SK-N-MC (cell line): ENCODE results near the gene EHD2.

Source experiments
- EZH2 ChIP-seq: fragments of 200-600 bp; sonication (generic); IDR thresholded peaks from one replicate; pipeline ENCODE4 v1.6.1; 2017; ENCODE audit warnings: antibody characterized with exemption
- FOXP2 ChIP-seq: optimal IDR thresholded peaks from 2 replicates; pipeline ENCODE3; 2011; ENCODE audit warnings: mild to moderate bottlenecking, moderate library complexity; ENCODE audit not compliant: insufficient read depth; ENCODE audit errors: extremely low read length, control extremely low read depth
- POLR2AphosphoS5 ChIP-seq: IDR thresholded peaks from 2 replicates; pipeline ENCODE4 v1.6.1; 2012; ENCODE audit warnings: mild to moderate bottlenecking, low read depth, low read length, borderline replicate concordance

- TF ChIP-seq EZH2 (no peak), POLR2AphosphoS5 (no peak), FOXP2 (no peak)
These were observed 7.6 kb downstream of the EHD2 start for GRCh38 chr19:47720669-47721422.
